GM18867 (cell line): ENCODE results near the gene ACVR2B.

Experiments
- ATAC-seq: cut with Tn5 transposase; IDR thresholded peaks from one replicate; pipeline ENCODE4 v1.9.1; 2021; ENCODE audit warnings: mild to moderate bottlenecking, moderate library complexity; ENCODE audit not compliant: unreplicated experiment

Gene ACVR2B

DNA sequence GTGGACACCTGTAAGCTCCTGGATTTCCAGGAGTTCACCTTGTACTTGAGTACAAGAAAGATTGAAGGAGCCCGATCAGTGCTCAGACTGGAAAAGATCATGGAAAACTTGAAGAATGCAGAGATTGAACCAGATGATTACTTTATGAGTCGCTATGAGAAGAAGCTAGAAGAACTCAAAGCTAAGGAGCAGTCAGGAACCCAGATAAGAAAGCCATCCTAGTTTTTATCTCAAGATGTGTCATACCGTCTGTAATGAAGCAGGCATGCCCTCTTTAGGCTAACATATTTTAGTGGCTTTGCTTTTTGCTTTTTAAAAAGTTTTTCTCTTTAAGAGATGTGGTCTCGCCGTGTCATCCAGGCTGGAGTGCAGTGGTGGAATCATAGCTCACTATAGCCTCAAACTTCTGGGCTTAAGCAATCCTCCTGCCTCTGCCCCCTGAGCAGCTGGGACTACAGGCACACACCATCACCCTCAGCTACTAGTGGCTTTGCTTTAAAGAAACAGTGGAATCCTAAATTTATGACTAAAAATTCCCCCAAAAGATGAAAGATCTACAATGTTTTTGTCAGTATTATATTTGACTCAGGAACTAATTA, 70.5 kb downstream of the ACVR2B start:
- ATAC-seq = no peak

DNA sequence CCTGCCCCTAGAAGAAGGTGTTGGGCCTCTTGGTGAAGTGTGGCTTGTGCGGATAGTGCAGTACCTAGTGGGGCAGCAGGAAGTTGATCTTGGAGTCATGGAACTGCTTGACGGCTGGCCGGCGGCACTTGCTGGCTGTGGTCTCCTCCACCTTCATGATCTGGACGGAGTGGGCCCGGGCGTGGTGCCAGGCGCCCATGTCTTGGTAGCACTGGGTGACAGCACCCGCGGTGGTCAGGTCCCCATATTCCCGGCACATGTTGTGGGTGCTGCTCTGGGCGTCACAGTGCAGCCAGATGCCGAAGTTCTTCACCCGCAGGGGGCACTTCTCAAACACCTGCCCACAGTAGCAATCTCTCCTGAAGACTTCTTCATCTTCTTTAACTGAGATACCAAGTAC, 73.1 kb downstream of the ACVR2B start:
- ATAC-seq = no peak

DNA sequence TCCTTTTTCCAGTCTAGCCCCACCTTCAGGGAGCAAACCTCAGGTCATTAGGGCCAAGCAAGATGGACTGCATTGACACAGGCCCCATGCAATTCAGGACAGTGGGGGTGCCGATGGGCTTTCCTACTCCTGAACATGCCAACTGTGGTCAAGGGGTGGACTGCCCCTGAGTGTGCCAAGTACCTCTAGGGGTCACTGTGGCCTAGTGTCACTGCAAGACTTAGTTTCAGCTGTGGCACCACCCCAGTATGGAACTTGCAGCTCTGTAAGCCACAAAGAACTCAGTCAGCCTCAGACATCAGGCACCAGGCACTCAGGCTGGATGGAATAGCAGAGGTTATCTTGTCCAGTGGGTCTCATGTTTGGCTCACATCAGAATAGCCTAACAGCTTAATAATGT, 74.8 kb downstream of the ACVR2B start:
- no peak for ATAC-seq

DNA sequence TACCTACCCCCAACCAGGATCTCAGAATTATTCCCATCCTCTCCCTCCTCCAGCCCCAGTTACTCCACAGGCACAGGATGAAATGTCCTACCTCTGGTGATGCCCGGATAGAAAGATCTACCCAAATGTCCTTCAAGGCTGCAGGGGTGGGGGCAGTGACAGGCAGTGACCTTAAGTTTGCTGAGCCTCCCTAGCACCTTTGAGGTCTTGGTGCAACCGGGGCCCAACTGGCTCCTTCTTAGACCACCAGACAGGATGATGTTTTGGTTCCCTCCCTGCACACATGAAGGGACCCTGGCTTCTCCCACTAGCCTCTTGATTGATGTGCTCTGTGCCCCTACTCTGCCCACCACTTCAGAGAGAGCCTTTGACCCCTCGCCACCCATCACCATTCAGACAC, 78.8 kb downstream of the ACVR2B start:
- no peak for ATAC-seq

DNA sequence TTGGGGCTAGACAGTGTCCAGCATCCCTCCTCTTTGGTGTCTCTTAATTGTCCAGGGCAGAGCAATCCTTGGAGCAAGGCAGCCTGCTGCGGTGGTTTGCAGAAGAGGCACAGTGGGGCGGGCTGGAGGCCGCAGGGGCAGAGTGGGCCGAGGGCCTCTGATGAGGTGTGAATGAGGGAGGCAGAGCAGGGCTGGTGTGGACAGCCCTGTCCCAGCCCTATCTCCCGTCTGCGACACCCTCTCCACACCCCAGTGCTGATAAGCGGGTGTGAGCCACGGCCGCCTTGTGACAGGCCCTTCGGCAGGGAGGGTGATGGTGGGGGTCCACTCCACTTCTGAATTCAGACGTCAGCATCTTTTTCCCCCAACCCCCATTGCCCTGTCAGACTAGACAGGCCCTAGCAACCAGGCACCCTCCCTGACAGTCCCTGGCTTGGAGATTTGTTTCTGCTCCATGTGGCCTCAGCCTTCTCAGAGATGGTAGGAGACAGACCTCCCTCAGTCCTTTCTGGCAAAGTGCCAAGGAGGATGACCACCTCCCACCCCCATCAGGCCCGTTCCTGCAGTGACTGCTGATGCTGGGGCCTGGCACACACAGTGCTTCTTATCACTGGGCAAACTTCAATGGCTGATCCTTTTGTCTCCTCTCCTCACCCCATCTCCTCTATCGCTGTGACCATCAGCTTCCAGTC, 79.7 kb downstream of the ACVR2B start:
- no peak for ATAC-seq

DNA sequence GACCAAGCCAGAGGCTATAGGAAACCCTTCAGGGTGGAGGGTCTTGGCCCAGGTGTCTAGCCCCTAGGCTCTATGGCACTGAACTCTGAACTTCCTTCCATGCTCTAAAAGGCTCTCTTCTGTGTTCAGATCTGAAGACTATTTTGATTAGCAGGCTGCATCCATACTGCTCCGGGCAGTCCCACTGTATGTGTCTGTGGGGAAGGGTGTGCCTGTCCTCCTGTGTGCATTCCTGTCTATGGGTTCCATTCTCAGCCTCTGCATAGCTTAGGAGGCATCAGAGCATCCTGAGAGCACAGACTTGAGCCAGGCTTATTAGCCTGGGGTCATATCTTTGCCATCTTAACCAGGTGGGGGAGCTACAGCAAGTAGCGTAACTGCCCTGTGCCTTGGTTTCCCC, 80.5 kb downstream of the ACVR2B start:
- no peak for ATAC-seq

DNA sequence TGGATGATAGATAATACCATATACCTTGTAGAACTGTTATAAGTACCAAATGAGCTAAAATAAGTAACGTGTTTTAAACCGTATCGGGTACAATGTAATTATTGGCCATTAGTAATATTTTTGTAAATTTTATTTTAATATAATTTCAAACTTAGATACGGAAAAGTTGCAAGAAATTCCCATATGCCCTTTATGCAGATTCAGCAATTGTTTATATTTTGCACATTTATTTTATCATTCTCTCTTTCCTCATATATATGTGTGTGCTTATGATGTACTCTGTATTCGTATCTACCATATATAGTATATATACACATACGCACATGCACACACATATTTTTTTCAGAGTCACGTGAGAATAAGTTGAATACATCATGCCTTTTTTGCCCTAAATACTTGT, 80.9 kb downstream of the ACVR2B start:
- ATAC-seq = no peak

DNA sequence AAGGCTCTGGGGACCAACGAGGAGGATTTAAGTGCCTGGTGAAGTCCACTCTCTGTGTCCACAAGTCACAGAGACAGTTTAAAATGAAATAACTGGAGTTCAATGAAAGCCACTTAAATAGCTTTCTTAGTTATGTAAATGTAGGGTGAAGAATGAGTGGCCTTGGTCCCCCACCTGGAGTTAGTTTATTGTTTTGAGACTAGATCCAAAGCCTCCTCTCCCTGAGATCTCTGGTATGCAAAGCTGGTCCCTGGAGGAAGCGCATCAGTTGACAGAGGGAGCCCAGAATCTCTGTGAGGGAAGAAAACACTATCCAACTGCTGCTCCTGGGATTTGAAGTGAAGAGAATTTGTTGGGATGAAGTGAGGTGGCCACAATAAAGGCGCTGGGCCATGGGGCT, 83.0 kb downstream of the ACVR2B start:
- ATAC-seq = no peak

DNA sequence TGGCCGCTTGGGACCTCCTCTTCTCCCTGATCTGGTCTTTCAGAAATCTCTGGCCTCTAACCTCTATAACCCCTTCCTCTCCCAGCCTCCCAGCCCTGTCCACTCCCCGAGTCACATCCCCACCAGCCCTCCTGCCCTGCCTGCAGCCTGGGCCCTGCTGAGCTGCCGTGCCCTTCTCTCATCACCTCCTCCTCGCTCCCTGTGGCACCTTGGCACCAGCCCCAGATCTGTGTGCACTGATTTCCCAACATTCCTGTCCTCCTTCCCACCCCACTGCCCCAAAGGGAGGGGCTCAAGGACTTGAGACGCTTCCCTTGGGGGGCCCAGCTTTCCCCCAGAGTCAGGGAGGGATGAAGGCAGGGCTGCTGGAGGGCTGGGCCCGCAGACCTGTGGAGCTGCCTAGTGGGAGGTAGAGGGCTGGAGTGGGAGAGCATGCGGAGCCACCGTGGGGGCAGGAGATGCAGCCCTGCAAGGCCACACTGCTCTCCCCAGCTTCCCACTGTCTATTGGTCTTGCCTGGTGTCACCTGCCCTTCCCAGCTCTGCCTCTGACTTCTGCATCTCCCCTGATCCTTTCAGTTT, 85.2 kb downstream of the ACVR2B start:
- ATAC-seq = no peak

DNA sequence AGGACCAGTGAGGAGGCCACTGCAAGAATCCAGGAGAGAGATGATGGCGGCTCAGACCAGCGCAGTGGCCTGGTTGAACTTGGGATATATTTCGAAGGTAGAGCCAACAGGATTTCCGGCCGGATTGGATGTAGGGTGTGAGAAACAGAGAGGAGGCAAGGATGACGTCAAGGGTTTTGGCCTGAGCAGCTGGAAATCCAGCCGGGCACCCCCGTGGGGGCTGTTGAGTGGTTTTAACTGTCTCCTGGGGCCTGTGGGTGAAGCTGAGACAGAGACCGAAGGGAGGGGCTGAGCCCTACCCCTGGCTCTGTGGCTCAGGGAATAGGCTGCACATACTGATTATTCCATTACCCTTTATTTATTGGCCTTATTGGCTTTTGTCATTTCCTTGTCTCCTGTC, 88.1 kb downstream of the ACVR2B start:
- ATAC-seq = no peak
